ENCODE measurements around the gene TAF1B. TPM values are rescaled to one million over a fixed set of nuclear protein-coding genes. Genes with fewer than 3 reads are reported as not detected.

TAF1B gene
- total and polyA plus RNA-seq, 2 donors (not counting 3 experiments of a cell fraction or from before 2014, with no cell fraction given), result 6.3 to 29.4 TPM

DNA sequence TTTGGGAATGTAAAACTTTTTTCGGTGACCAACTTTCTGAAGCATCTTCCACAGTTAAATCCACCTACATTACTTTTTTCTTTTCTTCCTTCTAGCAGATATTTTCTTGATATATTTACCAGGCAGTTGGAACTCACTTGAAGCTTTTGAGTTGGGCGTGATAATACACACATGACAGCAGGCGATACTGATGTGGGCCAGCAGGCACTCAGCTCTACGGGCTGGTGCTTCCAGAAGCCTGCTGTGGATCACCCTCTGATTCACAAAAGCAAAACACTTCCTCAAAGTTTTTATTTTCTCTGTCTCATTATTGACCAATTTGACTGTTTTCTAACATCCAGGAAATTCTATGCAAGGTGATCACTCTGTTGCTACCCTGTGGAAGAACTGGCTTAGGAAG lies 131.1 kb downstream of the TAF1B start:
- dilution Hi-C loops (cut with MboI; ENCODE audit: extremely low pct_ligation_motif_present, low sequenced_read_pairs) (loop anchor here (25.0 kb wide), 1 partner anchor 162 kb away; no protein-coding TSS in a partner anchor), intact Hi-C loops (cut with micrococcal nuclease) (no loop called here)
- DNase-seq (ENCODE audit: low read depth, low spot score) (no peak), FAIRE-seq (no peak)
- no peaks in the 10 kb centered on the region for H3K9me1 ChIP-seq (replicated peaks; ENCODE audit: control insufficient read depth, extremely low read depth, insufficient read depth, low read length)
- no peak overlapping the region for H3K4me3 ChIP-seq (replicated peaks in 1 of 3; ENCODE audit: insufficient read depth in 1 of 3, low read depth in 1 of 3, low read length in 3 of 3)
- BruUV-seq (replicated peaks), result no TSS peak
- peaks cover 37% of the 10 kb centered on the region for H3K4me1 ChIP-seq (ENCODE audit: control insufficient read depth, extremely low read depth, insufficient read depth, low read length)
- no peaks in the 10 kb centered on the region for H3K36me3 ChIP-seq (ENCODE audit: control insufficient read depth in 2 of 2, extremely low read depth in 1 of 2, insufficient read depth in 2 of 2, low read length in 2 of 2)
- H3K4me2 ChIP-seq (ENCODE audit: insufficient read depth, low read length), result no peak overlapping the region
- no peak overlapping the region for H2AFZ ChIP-seq (ENCODE audit: low read depth, low read length)
- ChIA-PET POLR2A (no interaction called here), CTCF (interaction anchor here (0.9 to 3.7 kb wide), 8 partner anchors 10 to 174 kb away, joined by 3 to 29 read pairs (median 4); no protein-coding TSS in a partner anchor)
- no peaks in the 10 kb centered on the region for H3K9me3 ChIP-seq (replicated peaks; ENCODE audit: control insufficient read depth, insufficient read depth, low read length)
- H3K27me3 ChIP-seq (ENCODE audit: control insufficient read depth in 2 of 2, insufficient read depth in 2 of 2, low read length in 2 of 2), result no peaks in the 10 kb centered on the region
- no peaks in the 10 kb centered on the region for H4K20me1 ChIP-seq (replicated peaks; ENCODE audit: control insufficient read depth, extremely low read depth, insufficient read depth, low read length)
- TF ChIP-seq GATA2 (IDR thresholded peaks at IDR 0.05; ENCODE audit: insufficient read depth, insufficient read length, low read depth, low read length) (no peak), JUN (IDR thresholded peaks at IDR 0.05; ENCODE audit: borderline replicate concordance, insufficient read depth, insufficient read length, low read depth) (no peak), POLR2A (IDR thresholded peaks at IDR 0.05; ENCODE audit: low read depth, low read length) (no peak), POLR2AphosphoS5 (IDR thresholded peaks at IDR 0.05; ENCODE audit: insufficient read depth, low read depth, low read length) (no peak), EZH2 (IDR thresholded peaks at IDR 0.05; ENCODE audit: borderline replicate concordance, low read depth, low read length, severe bottlenecking) (no peak), FOS (IDR thresholded peaks at IDR 0.05; ENCODE audit: borderline replicate concordance, insufficient read depth, low read length) (no peak), MYC (IDR thresholded peaks at IDR 0.05; ENCODE audit: low read depth, low read length) (no peak)
- TF ChIP-seq, protein P1, sequence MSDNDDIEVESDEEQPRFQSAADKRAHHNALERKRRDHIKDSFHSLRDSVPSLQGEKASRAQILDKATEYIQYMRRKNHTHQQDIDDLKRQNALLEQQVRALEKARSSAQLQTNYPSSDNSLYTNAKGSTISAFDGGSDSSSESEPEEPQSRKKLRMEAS (IDR thresholded peaks at IDR 0.05; ENCODE audit: insufficient read depth, insufficient read length), result no peak
- TF ChIP-seq, protein P2, sequence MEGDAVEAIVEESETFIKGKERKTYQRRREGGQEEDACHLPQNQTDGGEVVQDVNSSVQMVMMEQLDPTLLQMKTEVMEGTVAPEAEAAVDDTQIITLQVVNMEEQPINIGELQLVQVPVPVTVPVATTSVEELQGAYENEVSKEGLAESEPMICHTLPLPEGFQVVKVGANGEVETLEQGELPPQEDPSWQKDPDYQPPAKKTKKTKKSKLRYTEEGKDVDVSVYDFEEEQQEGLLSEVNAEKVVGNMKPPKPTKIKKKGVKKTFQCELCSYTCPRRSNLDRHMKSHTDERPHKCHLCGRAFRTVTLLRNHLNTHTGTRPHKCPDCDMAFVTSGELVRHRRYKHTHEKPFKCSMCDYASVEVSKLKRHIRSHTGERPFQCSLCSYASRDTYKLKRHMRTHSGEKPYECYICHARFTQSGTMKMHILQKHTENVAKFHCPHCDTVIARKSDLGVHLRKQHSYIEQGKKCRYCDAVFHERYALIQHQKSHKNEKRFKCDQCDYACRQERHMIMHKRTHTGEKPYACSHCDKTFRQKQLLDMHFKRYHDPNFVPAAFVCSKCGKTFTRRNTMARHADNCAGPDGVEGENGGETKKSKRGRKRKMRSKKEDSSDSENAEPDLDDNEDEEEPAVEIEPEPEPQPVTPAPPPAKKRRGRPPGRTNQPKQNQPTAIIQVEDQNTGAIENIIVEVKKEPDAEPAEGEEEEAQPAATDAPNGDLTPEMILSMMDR (IDR thresholded peaks at IDR 0.05; ENCODE audit: extremely low read depth in 1 of 2, insufficient read depth in 1 of 2, low read depth in 1 of 2, low read length in 2 of 2), result no peak
- no peak overlapping the region for H3K9ac ChIP-seq (replicated peaks; ENCODE audit: extremely low read depth, insufficient read depth, low read length)
- no peak overlapping the region for H3K27ac ChIP-seq (ENCODE audit: insufficient read depth, low read depth, low read length)
- no peaks in the 10 kb centered on the region for H3K79me2 ChIP-seq (ENCODE audit: control insufficient read depth, insufficient read depth, low read length)

All from endothelial cell of umbilical vein (primary cell).